KMS-11 (cell line): ENCODE measurements around the gene ITPRIPL2.

Experiments
- H2AFZ ChIP-seq: fragments of 200-600 bp; sonication (generic); 2 replicates; pipeline ENCODE4 v1.6.1; 2016; ENCODE audit warnings: antibody characterized with exemption, mixed run types, low read depth
- H3K27ac ChIP-seq: fragments of 200-600 bp; sonication (generic); 2 replicates; pipeline ENCODE4 v1.6.1; 2016; ENCODE audit warnings: mild to moderate bottlenecking, mixed run types
- H3K27me3 ChIP-seq: fragments of 200-600 bp; sonication (generic); 2 replicates; pipeline ENCODE4 v1.6.1; 2017; ENCODE audit warnings: mild to moderate bottlenecking, low read depth, mixed run types, moderate library complexity; ENCODE audit not compliant: insufficient read depth
- H3K36me3 ChIP-seq: fragments of 200-600 bp; sonication (generic); 2 replicates; pipeline ENCODE4 v1.6.1; 2017; ENCODE audit warnings: mild to moderate bottlenecking, mixed run types; ENCODE audit not compliant: insufficient read depth
- H3K4me1 ChIP-seq: fragments of 200-600 bp; sonication (generic); 2 replicates; pipeline ENCODE4 v1.6.1; 2016; ENCODE audit warnings: mild to moderate bottlenecking, low read depth, mixed run types; ENCODE audit not compliant: poor library complexity, severe bottlenecking
- H3K4me2 ChIP-seq: fragments of 200-600 bp; sonication (generic); 2 replicates; pipeline ENCODE4 v1.7.0; 2016; ENCODE audit warnings: mild to moderate bottlenecking, mixed run types
- H3K4me3 ChIP-seq: fragments of 200-600 bp; sonication (generic); IDR thresholded peaks from 2 replicates; pipeline ENCODE4 v1.6.1; 2017; ENCODE audit warnings: low read depth, low read length, mixed read lengths; ENCODE audit not compliant: insufficient read depth
- H3K79me2 ChIP-seq: fragments of 200-600 bp; sonication (generic); 2 replicates; pipeline ENCODE4 v1.6.1; 2016; ENCODE audit warnings: low read depth, mixed run types; ENCODE audit not compliant: insufficient read depth
- H3K9ac ChIP-seq: fragments of 200-600 bp; sonication (generic); 2 replicates; pipeline ENCODE4 v1.6.1; 2016; ENCODE audit warnings: mild to moderate bottlenecking, mixed run types
- H4K20me1 ChIP-seq: fragments of 200-600 bp; sonication (generic); 2 replicates; pipeline ENCODE4 v1.6.1; 2016; ENCODE audit warnings: mild to moderate bottlenecking, mixed run types; ENCODE audit not compliant: insufficient read depth
- TF ChIP-seq, protein P1 (sequence below): fragments of 200-600 bp; sonication (generic); conservative IDR thresholded peaks from 2 replicates; pipeline ENCODE4 v1.6.1; 2017; ENCODE audit warnings: low read depth, mild to moderate bottlenecking, antibody characterized with exemption, low read length, moderate library complexity, mixed read lengths

The ITPRIPL2 gene

GRCh38 chr16:19139436-19140091 lies 25.8 kb downstream of the ITPRIPL2 start:
- Histone ChIP-seq H3K4me3 (no peak overlapping the region), H3K4me2 (no peak overlapping the region), H3K9ac (no peak overlapping the region), H2AFZ (no peak overlapping the region), H4K20me1 (no peaks in the 10 kb centered on the region), H3K27ac (no peak overlapping the region), H3K27me3 (no peaks in the 10 kb centered on the region), H3K36me3 (no peaks in the 10 kb centered on the region), H3K4me1 (no peaks in the 10 kb centered on the region), H3K79me2 (no peaks in the 10 kb centered on the region)
- TF ChIP-seq, protein P1, sequence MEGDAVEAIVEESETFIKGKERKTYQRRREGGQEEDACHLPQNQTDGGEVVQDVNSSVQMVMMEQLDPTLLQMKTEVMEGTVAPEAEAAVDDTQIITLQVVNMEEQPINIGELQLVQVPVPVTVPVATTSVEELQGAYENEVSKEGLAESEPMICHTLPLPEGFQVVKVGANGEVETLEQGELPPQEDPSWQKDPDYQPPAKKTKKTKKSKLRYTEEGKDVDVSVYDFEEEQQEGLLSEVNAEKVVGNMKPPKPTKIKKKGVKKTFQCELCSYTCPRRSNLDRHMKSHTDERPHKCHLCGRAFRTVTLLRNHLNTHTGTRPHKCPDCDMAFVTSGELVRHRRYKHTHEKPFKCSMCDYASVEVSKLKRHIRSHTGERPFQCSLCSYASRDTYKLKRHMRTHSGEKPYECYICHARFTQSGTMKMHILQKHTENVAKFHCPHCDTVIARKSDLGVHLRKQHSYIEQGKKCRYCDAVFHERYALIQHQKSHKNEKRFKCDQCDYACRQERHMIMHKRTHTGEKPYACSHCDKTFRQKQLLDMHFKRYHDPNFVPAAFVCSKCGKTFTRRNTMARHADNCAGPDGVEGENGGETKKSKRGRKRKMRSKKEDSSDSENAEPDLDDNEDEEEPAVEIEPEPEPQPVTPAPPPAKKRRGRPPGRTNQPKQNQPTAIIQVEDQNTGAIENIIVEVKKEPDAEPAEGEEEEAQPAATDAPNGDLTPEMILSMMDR, result no peak

DNA sequence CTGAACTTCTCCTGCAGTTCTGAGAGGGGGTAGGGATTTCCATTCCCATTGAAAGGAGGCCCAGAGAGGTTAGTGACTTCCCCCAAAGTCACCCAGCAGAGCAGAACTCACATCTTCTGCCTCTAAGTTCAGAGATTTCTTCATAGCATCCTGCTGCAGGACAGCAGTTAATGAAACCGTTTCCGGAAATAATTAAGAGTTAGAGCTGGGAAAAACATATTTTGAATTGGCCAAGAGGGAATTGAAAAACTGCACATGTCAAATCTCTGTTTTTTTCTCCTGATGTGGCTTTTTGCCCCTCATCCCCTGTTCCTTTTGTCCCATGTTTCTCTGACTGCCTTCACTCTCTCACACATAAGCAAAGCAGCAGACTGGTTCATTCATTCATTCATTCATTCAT lies 26.6 kb downstream of the ITPRIPL2 start:
- Histone ChIP-seq H3K9ac (no peak overlapping the region), H3K79me2 (no peaks in the 10 kb centered on the region), H2AFZ (no peak overlapping the region), H3K4me3 (no peak overlapping the region), H4K20me1 (no peaks in the 10 kb centered on the region), H3K27me3 (no peaks in the 10 kb centered on the region), H3K27ac (no peak overlapping the region), H3K36me3 (no peaks in the 10 kb centered on the region), H3K4me1 (no peaks in the 10 kb centered on the region), H3K4me2 (no peak overlapping the region)
- TF ChIP-seq, protein P1, result no peak

GRCh38 chr16:19142939-19143598 lies 29.3 kb downstream of the ITPRIPL2 start:
- H3K27ac ChIP-seq, result no peak overlapping the region
- no peaks in the 10 kb centered on the region for H4K20me1 ChIP-seq
- no peak overlapping the region for H3K9ac ChIP-seq
- H3K36me3 ChIP-seq, result no peaks in the 10 kb centered on the region
- H3K4me1 ChIP-seq, result no peaks in the 10 kb centered on the region
- no peaks in the 10 kb centered on the region for H3K79me2 ChIP-seq
- no peak overlapping the region for H3K4me2 ChIP-seq
- H3K4me3 ChIP-seq, result no peak overlapping the region
- H2AFZ ChIP-seq, result no peak overlapping the region
- TF ChIP-seq, protein P1, result no peak
- no peaks in the 10 kb centered on the region for H3K27me3 ChIP-seq

- Histone ChIP-seq H3K27ac (no peak overlapping the region), H2AFZ (no peak overlapping the region), H3K27me3 (no peaks in the 10 kb centered on the region), H3K4me2 (no peak overlapping the region), H3K9ac (no peak overlapping the region), H3K4me1 (no peaks in the 10 kb centered on the region), H3K36me3 (no peaks in the 10 kb centered on the region), H3K4me3 (no peak overlapping the region), H4K20me1 (no peaks in the 10 kb centered on the region), H3K79me2 (no peaks in the 10 kb centered on the region)
- TF ChIP-seq, protein P1, result no peak
Measured at GRCh38 chr16:19143599-19143956, 29.8 kb downstream of the ITPRIPL2 start.
